A673 (cell line): ENCODE data around the gene GBE1. TPM values are rescaled to one million over a fixed set of nuclear protein-coding genes. Genes with fewer than 3 reads are reported as not detected.

Experiments used
- BruUV-seq: library from RNA; stranded (reverse); fragments of 400-500 nt; replicated peaks from 2 replicates; lab custom pipeline; 2021; lab: Mats Ljungman, UMichigan
- CTCF ChIA-PET: fragments of 300-600 bp; sonication (Branson Sonifier 250); formaldehyde crosslinking; loops from one replicate; lab custom pipeline; 2022; ENCODE audit warnings: antibody characterized with exemption; lab: Charles Lee
- POLR2A ChIA-PET: fragments of 300-600 bp; sonication (Branson Sonifier 250); formaldehyde crosslinking; loops from one replicate; lab custom pipeline; 2022; ENCODE audit warnings: antibody characterized with exemption; ENCODE audit not compliant: low non-redundant PET; lab: Charles Lee
- DNase-seq: peaks from one replicate; pipeline ENCODE4 v3.0.0-alpha.2; 2015; ENCODE audit warnings: low spot score
- H3K27ac ChIP-seq: fragments of 200-600 bp; sonication (generic); 2 replicates; pipeline ENCODE4 v1.5.1; 2016; ENCODE audit warnings: mixed run types, low read depth, mild to moderate bottlenecking, mixed read lengths, antibody characterized with exemption, low read length; ENCODE audit not compliant: poor library complexity, severe bottlenecking
- H3K27me3 ChIP-seq: fragments of 200-600 bp; sonication (generic); replicated peaks from 2 replicates; pipeline ENCODE4 v1.6.1; 2017; ENCODE audit warnings: mixed run types, low read depth, mild to moderate bottlenecking, mixed read lengths, antibody characterized with exemption, low read length; ENCODE audit not compliant: insufficient read depth, poor library complexity
- H3K36me3 ChIP-seq: fragments of 200-600 bp; sonication (generic); 2 replicates; pipeline ENCODE4 v1.6.1; 2016; ENCODE audit warnings: mixed run types, mild to moderate bottlenecking, mixed read lengths, antibody characterized with exemption, low read length; ENCODE audit not compliant: insufficient read depth, poor library complexity, severe bottlenecking
- H3K4me1 ChIP-seq: fragments of 200-600 bp; sonication (generic); 2 replicates; pipeline ENCODE4 v1.6.1; 2017; ENCODE audit warnings: mixed run types, mild to moderate bottlenecking, mixed read lengths, antibody characterized with exemption, low read length; ENCODE audit not compliant: insufficient read depth, poor library complexity, severe bottlenecking
- H3K4me3 ChIP-seq: fragments of 200-600 bp; sonication (generic); 2 replicates; pipeline ENCODE4 v1.5.1; 2016; ENCODE audit warnings: low read depth, mixed run types, mild to moderate bottlenecking, mixed read lengths, low read length; ENCODE audit not compliant: poor library complexity, severe bottlenecking
- H3K9me3 ChIP-seq: fragments of 200-600 bp; sonication (generic); 2 replicates; pipeline ENCODE4 v1.6.1; 2016; ENCODE audit warnings: mixed run types, low read depth, mild to moderate bottlenecking, mixed read lengths, antibody characterized with exemption, low read length; ENCODE audit not compliant: poor library complexity, severe bottlenecking
- CTCF ChIP-seq: fragments of 300-800, 200-600 bp; sonication (generic); conservative IDR thresholded peaks from 2 replicates; pipeline ENCODE4 v1.5.1; 2017; ENCODE audit warnings: low read depth, mild to moderate bottlenecking, antibody characterized with exemption, low read length, moderate library complexity, mixed read lengths
- EZH2 ChIP-seq: fragments of 200-600 bp; sonication (generic); IDR thresholded peaks from 2 replicates; pipeline ENCODE4 v1.6.1; 2017; ENCODE audit warnings: borderline replicate concordance, low read depth, mild to moderate bottlenecking, mixed read lengths, antibody characterized with exemption, low read length; ENCODE audit not compliant: poor library complexity, severe bottlenecking
- intact Hi-C: fragments of 100-400 bp; cut with micrococcal nuclease; formaldehyde crosslinking; loops from one replicate; pipeline ENCODE4 v1.10.0; 2022; ENCODE audit not compliant: unreplicated experiment
- total RNA-seq: library from RNA; stranded (reverse); gene quantifications from 2 replicates; pipeline ENCODE4 v1.2.3, GENCODE V29; 2021

The GBE1 gene
- total RNA-seq, 1 experiment from 2014 or later: 8.2 TPM

GRCh38 chr3:81643721-81644120 lies 117.7 kb downstream of the GBE1 start:
- CTCF ChIA-PET: no interaction called here

GRCh38 chr3:81638480-81638879 lies 123.0 kb downstream of the GBE1 start:
- ChIA-PET POLR2A (no interaction called here), CTCF (no interaction called here)
- Histone ChIP-seq H3K36me3 (no peaks in the 10 kb centered on the region), H3K4me3 (no peak overlapping the region), H3K27ac (no peak overlapping the region), H3K4me1 (no peaks in the 10 kb centered on the region), H3K27me3 (no peaks in the 10 kb centered on the region), H3K9me3 (no peaks in the 10 kb centered on the region)
- BruUV-seq: no TSS peak
- no peak for TF ChIP-seq EZH2
- DNase-seq: no peak
- intact Hi-C loops: no loop called here

More at GRCh38 chr3:81643721-81644120, 117.7 kb downstream of the GBE1 start:
- Histone ChIP-seq H3K27ac (no peak overlapping the region), H3K4me3 (no peak overlapping the region), H3K36me3 (no peaks in the 10 kb centered on the region), H3K9me3 (no peaks in the 10 kb centered on the region), H3K4me1 (no peaks in the 10 kb centered on the region), H3K27me3 (no peaks in the 10 kb centered on the region)
- TF ChIP-seq CTCF (peak; percentile 52), EZH2 (no peak)
- no TSS peak for BruUV-seq
- POLR2A ChIA-PET: no interaction called here
- DNase-seq: peak; percentile 58
- intact Hi-C loops: loop anchor here (2.0 to 5.0 kb wide), 4 partner anchors 61 to 341 kb away; no protein-coding TSS in a partner anchor

- no peaks in the 10 kb centered on the region for H3K4me1 ChIP-seq
- no peaks in the 10 kb centered on the region for H3K36me3 ChIP-seq
- intact Hi-C loops: no loop called here
- no peak for DNase-seq
- H3K27ac ChIP-seq: no peak overlapping the region
- no peak overlapping the region for H3K4me3 ChIP-seq
- H3K27me3 ChIP-seq: no peaks in the 10 kb centered on the region
- no peaks in the 10 kb centered on the region for H3K9me3 ChIP-seq
- POLR2A ChIA-PET: no interaction called here
- TF ChIP-seq CTCF (no peak), EZH2 (no peak)
- CTCF ChIA-PET: no interaction called here
- BruUV-seq: no TSS peak
Measured at GRCh38 chr3:81632659-81633058, 128.8 kb downstream of the GBE1 start.

GRCh38 chr3:81624756-81625155 lies 136.7 kb downstream of the GBE1 start:
- no peak for DNase-seq
- no TSS peak for BruUV-seq
- intact Hi-C loops: no loop called here
- no peak overlapping the region for H3K4me3 ChIP-seq
- H3K36me3 ChIP-seq: no peaks in the 10 kb centered on the region
- POLR2A ChIA-PET: no interaction called here
- TF ChIP-seq CTCF: no peak
- no peak for TF ChIP-seq EZH2
- CTCF ChIA-PET: no interaction called here
- no peaks in the 10 kb centered on the region for H3K4me1 ChIP-seq
- H3K9me3 ChIP-seq: no peaks in the 10 kb centered on the region
- H3K27me3 ChIP-seq: no peaks in the 10 kb centered on the region
- no peak overlapping the region for H3K27ac ChIP-seq
